ENCODE measurements around the gene TPTE.
"Not testable (repeated sequence)": the region's sequence is repeated elsewhere in the genome, so short reads cannot be mapped to it uniquely, and the experiment has no call there.

GRCh38 chr21:10638144-10638543, 116.8 kb downstream of the TPTE start:
- TF ChIP-seq POLR2A (IDR thresholded peaks at IDR 0.05; ENCODE audit: low read length); CTCF (IDR thresholded peaks at IDR 0.05); EP300 (IDR thresholded peaks at IDR 0.05); RFX5 (IDR thresholded peaks at IDR 0.05); RNF2 (IDR thresholded peaks at IDR 0.05; ENCODE audit: borderline replicate concordance, low read depth): not testable (repeated sequence)
